GM23338 (cell line): ENCODE data around the gene LRATD1. TPM values are rescaled to one million over a fixed set of nuclear protein-coding genes. Genes with fewer than 3 reads are reported as not detected.
"Not testable (repeated sequence)": the region's sequence is repeated elsewhere in the genome, so short reads cannot be mapped to it uniquely, and the experiment has no call there.

Experiments
- ATAC-seq: fragments of 200-7000 bp; cut with Tn5 transposase; 3 replicates; pipeline ENCODE4 v1.9.1; 2020
- DNase-seq: peaks from one replicate; pipeline ENCODE4 v3.0.0-alpha.2; 2015; ENCODE audit warnings: low spot score
- H2AFZ ChIP-seq: fragments of 200-600 bp; sonication (generic); 2 replicates; pipeline ENCODE4 v1.8.0; 2016; ENCODE audit warnings: antibody characterized with exemption, mild to moderate bottlenecking, moderate library complexity
- H3F3A ChIP-seq: fragments of 200-600 bp; sonication (generic); replicated peaks from 2 replicates; pipeline ENCODE4 v1.8.0; 2017; ENCODE audit warnings: antibody characterized with exemption, mixed run types, low read depth
- H3K27ac ChIP-seq: fragments of 200-600 bp; sonication (generic); 2 replicates; pipeline ENCODE4 v1.6.1; 2016; ENCODE audit warnings: low read depth
- H3K27me3 ChIP-seq: fragments of 200-600 bp; sonication (generic); 2 replicates; pipeline ENCODE4 v1.8.0; 2016; ENCODE audit warnings: mild to moderate bottlenecking, mixed run types, moderate library complexity; ENCODE audit not compliant: insufficient read depth
- H3K36me3 ChIP-seq: fragments of 200-600 bp; sonication (generic); 2 replicates; pipeline ENCODE4 v1.8.0; 2016; ENCODE audit warnings: mild to moderate bottlenecking; ENCODE audit not compliant: insufficient read depth
- H3K4me1 ChIP-seq: fragments of 200-600 bp; sonication (generic); 2 replicates; pipeline ENCODE4 v1.8.0; 2016; ENCODE audit warnings: mild to moderate bottlenecking, moderate library complexity; ENCODE audit not compliant: insufficient read depth
- H3K4me2 ChIP-seq: fragments of 200-600 bp; sonication (generic); 2 replicates; pipeline ENCODE4 v1.7.1; 2017; ENCODE audit warnings: mixed run types
- H3K4me3 ChIP-seq: fragments of 200-600 bp; sonication (generic); 2 replicates; pipeline ENCODE4 v1.6.1; 2016; ENCODE audit warnings: mixed run types
- H3K79me2 ChIP-seq: fragments of 200-600 bp; sonication (generic); replicated peaks from 2 replicates; pipeline ENCODE4 v1.8.0; 2017; ENCODE audit warnings: mild to moderate bottlenecking; ENCODE audit not compliant: insufficient read depth
- H3K9me2 ChIP-seq: fragments of 200-600 bp; sonication (generic); 2 replicates; pipeline ENCODE4 v1.8.0; 2017; ENCODE audit not compliant: insufficient read depth
- H4K20me1 ChIP-seq: fragments of 200-600 bp; sonication (generic); replicated peaks from 2 replicates; pipeline ENCODE4 v1.8.0; 2017; ENCODE audit warnings: mild to moderate bottlenecking; ENCODE audit not compliant: insufficient read depth
- H3K27ac Mint-ChIP-seq: 2 replicates; pipeline ENCODE4 v1.8.0; 2020; ENCODE audit warnings: inconsistent platforms, mild to moderate bottlenecking, moderate library complexity, mixed read lengths
- H3K27me3 Mint-ChIP-seq: 3 replicates; pipeline ENCODE4 v1.8.0; 2022; ENCODE audit warnings: low read depth, mild to moderate bottlenecking, moderate library complexity, mixed read lengths, inconsistent platforms; ENCODE audit not compliant: insufficient read depth, poor library complexity
- H3K36me3 Mint-ChIP-seq: 3 replicates; pipeline ENCODE4 v1.8.0; 2021; ENCODE audit warnings: low read depth, mild to moderate bottlenecking, inconsistent platforms, moderate library complexity, mixed read lengths
- H3K4me1 Mint-ChIP-seq: 3 replicates; pipeline ENCODE4 v1.8.0; 2020; ENCODE audit warnings: mild to moderate bottlenecking, inconsistent platforms, mixed read lengths
- H3K4me3 Mint-ChIP-seq: 3 replicates; pipeline ENCODE4 v1.8.0; 2021; ENCODE audit warnings: moderate library complexity, mild to moderate bottlenecking, inconsistent platforms, mixed read lengths
- H3K9me3 Mint-ChIP-seq: 3 replicates; pipeline ENCODE4 v1.8.0; 2020; ENCODE audit warnings: moderate library complexity, mild to moderate bottlenecking, inconsistent platforms, mixed read lengths
- CREB1 ChIP-seq: fragments of 250-450 bp; sonication (Bioruptor Pico); IDR thresholded peaks from 2 replicates; pipeline ENCODE4 v1.5.0; 2020; ENCODE audit warnings: low read depth, mild to moderate bottlenecking, moderate library complexity
- EZH2 ChIP-seq: fragments of 200-600 bp; sonication (generic); IDR thresholded peaks from one replicate; pipeline ENCODE4 v1.8.0; 2017; ENCODE audit warnings: antibody characterized with exemption, mild to moderate bottlenecking, low read depth; ENCODE audit not compliant: unreplicated experiment
- EZH2phosphoT487 ChIP-seq: fragments of 200-600 bp; sonication (generic); IDR thresholded peaks from one replicate; pipeline ENCODE4 v1.8.1; 2018; ENCODE audit warnings: antibody characterized with exemption; ENCODE audit not compliant: unreplicated experiment
- POLR2AphosphoS5 ChIP-seq: IDR thresholded peaks from 2 replicates; pipeline ENCODE4 v1.6.1; 2016; ENCODE audit warnings: antibody characterized with exemption, low read depth
- STAT1 ChIP-seq: IDR thresholded peaks from one replicate; pipeline ENCODE4 v1.6.1; 2016; ENCODE audit warnings: antibody characterized with exemption; ENCODE audit not compliant: unreplicated experiment
- ZNF114 ChIP-seq: fragments of 250-450 bp; sonication (Bioruptor Pico); IDR thresholded peaks from 2 replicates; pipeline ENCODE4 v1.5.0; 2020; ENCODE audit warnings: mild to moderate bottlenecking, moderate library complexity
- ZNF331 ChIP-seq: fragments of 250-450 bp; sonication (Bioruptor Pico); IDR thresholded peaks from 2 replicates; pipeline ENCODE4 v1.5.0; 2020; ENCODE audit warnings: low read depth, mild to moderate bottlenecking, moderate library complexity
- polyA plus RNA-seq: library from polyadenylated mRNA; unstranded; fragments of >200 nt; fragmentation: Nextera tagmentation; extraction: Ambion mirVana; gene quantifications from 2 replicates; pipeline ENCODE4 v1.2.1, GENCODE V29; 2016
- total RNA-seq: library from RNA; depleted of rRNA; stranded (reverse); fragments of >200 nt; shearing (Covaris generic); gene quantifications from 2 replicates; pipeline ENCODE4 v1.2.3, GENCODE V29; 2014
- TF ChIP-seq, protein P1 (sequence below): fragments of 250-450 bp; sonication (Bioruptor Pico); IDR thresholded peaks from 2 replicates; pipeline ENCODE4 v1.5.0; 2020; ENCODE audit warnings: mild to moderate bottlenecking, moderate library complexity
- TF ChIP-seq, protein P2 (sequence below), 2 experiments: fragments of 200-600 bp in 1 of 2; sonication (generic) in 1 of 2; conservative IDR thresholded peaks; 2 replicates each; pipeline versions ENCODE4 v1.5.1 to v1.6.1; 2016 to 2017; ENCODE audit warnings: antibody characterized with exemption in 2 of 2, low read depth in 2 of 2, mild to moderate bottlenecking in 2 of 2, moderate library complexity in 1 of 2

The LRATD1 gene
- total and polyA plus RNA-seq, 2 experiments from 2014 or later, result 2.7 to 5.7 TPM

DNA sequence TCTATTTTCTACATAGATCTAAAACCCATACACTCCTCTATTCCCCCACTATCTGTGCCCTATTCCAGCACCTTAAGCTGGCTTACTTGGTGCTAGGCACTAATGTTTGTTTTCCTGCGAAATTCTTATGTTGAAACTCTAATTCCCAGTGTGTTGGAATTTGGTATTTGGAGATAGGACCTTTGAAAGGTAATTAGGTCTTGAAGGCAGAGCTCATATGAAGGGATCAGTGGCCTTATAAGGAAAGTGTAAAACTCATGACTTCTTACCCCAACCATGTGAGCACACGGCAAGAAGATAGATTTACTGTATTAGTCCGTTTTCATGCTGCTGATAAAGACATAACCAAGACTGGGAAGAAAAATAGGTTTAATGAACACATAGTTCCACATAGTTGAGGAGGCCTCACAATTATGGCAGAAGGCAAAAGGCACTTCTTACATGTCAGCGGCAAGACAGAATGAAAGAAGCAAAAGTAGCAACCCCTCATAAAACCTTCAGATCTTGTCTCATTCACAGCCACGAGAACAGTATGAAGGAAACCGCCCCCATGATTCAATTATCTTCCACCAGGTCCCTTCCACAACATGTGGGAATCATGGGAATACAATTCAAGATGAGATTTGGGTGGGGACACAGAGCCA lies 10.5 kb upstream of the LRATD1 start (continued):
- TF ChIP-seq, protein P1, sequence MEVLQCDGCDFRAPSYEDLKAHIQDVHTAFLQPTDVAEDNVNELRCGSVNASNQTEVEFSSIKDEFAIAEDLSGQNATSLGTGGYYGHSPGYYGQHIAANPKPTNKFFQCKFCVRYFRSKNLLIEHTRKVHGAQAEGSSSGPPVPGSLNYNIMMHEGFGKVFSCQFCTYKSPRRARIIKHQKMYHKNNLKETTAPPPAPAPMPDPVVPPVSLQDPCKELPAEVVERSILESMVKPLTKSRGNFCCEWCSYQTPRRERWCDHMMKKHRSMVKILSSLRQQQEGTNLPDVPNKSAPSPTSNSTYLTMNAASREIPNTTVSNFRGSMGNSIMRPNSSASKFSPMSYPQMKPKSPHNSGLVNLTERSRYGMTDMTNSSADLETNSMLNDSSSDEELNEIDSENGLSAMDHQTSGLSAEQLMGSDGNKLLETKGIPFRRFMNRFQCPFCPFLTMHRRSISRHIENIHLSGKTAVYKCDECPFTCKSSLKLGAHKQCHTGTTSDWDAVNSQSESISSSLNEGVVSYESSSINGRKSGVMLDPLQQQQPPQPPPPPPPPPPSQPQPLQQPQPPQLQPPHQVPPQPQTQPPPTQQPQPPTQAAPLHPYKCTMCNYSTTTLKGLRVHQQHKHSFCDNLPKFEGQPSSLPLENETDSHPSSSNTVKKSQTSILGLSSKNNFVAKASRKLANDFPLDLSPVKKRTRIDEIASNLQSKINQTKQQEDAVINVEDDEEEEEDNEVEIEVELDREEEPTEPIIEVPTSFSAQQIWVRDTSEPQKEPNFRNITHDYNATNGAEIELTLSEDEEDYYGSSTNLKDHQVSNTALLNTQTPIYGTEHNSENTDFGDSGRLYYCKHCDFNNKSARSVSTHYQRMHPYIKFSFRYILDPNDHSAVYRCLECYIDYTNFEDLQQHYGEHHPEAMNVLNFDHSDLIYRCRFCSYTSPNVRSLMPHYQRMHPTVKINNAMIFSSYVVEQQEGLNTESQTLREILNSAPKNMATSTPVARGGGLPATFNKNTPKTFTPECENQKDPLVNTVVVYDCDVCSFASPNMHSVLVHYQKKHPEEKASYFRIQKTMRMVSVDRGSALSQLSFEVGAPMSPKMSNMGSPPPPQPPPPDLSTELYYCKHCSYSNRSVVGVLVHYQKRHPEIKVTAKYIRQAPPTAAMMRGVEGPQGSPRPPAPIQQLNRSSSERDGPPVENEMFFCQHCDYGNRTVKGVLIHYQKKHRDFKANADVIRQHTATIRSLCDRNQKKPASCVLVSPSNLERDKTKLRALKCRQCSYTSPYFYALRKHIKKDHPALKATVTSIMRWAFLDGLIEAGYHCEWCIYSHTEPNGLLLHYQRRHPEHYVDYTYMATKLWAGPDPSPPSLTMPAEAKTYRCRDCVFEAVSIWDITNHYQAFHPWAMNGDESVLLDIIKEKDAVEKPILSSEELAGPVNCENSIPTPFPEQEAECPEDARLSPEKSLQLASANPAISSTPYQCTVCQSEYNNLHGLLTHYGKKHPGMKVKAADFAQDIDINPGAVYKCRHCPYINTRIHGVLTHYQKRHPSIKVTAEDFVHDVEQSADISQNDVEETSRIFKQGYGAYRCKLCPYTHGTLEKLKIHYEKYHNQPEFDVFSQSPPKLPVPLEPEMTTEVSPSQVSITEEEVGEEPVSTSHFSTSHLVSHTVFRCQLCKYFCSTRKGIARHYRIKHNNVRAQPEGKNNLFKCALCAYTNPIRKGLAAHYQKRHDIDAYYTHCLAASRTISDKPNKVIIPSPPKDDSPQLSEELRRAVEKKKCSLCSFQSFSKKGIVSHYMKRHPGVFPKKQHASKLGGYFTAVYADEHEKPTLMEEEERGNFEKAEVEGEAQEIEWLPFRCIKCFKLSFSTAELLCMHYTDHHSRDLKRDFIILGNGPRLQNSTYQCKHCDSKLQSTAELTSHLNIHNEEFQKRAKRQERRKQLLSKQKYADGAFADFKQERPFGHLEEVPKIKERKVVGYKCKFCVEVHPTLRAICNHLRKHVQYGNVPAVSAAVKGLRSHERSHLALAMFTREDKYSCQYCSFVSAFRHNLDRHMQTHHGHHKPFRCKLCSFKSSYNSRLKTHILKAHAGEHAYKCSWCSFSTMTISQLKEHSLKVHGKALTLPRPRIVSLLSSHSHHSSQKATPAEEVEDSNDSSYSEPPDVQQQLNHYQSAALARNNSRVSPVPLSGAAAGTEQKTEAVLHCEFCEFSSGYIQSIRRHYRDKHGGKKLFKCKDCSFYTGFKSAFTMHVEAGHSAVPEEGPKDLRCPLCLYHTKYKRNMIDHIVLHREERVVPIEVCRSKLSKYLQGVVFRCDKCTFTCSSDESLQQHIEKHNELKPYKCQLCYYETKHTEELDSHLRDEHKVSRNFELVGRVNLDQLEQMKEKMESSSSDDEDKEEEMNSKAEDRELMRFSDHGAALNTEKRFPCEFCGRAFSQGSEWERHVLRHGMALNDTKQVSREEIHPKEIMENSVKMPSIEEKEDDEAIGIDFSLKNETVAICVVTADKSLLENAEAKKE (CRISPR knock-in tag), result no peak
- TF ChIP-seq EZH2phosphoT487 (no peak), STAT1 (no peak), ZNF331 (CRISPR knock-in tag) (no peak), POLR2AphosphoS5 (no peak), ZNF114 (CRISPR knock-in tag) (no peak), EZH2 (no peak), CREB1 (CRISPR knock-in tag) (no peak)
- TF ChIP-seq, protein P2, sequence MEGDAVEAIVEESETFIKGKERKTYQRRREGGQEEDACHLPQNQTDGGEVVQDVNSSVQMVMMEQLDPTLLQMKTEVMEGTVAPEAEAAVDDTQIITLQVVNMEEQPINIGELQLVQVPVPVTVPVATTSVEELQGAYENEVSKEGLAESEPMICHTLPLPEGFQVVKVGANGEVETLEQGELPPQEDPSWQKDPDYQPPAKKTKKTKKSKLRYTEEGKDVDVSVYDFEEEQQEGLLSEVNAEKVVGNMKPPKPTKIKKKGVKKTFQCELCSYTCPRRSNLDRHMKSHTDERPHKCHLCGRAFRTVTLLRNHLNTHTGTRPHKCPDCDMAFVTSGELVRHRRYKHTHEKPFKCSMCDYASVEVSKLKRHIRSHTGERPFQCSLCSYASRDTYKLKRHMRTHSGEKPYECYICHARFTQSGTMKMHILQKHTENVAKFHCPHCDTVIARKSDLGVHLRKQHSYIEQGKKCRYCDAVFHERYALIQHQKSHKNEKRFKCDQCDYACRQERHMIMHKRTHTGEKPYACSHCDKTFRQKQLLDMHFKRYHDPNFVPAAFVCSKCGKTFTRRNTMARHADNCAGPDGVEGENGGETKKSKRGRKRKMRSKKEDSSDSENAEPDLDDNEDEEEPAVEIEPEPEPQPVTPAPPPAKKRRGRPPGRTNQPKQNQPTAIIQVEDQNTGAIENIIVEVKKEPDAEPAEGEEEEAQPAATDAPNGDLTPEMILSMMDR (conservative IDR thresholded peaks at IDR 0.05; ENCODE audit: low read depth in 2 of 2), result no peak

DNA sequence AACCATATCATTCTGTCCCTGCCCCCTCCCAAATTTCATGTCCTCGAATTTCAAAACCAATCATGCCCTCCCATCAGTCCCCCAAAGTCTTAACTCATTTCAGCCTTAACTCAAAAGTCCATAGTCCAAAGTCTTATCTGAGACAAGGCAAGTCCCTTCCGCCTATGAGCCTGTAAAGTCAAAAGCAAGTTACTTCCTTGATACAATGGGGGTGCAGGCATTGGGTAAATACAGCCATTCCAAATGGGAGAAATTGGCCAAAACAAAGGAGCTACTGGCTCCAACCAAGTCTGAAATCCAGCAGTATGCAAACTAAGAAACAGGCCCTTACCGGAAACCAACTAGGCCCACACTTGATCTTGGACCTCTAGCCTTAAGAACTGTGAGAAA lies 10.0 kb upstream of the LRATD1 start:
- H3K27me3 ChIP-seq, H4K20me1 ChIP-seq, H3K27ac Mint-ChIP-seq, H3K27ac ChIP-seq, H3K4me3 Mint-ChIP-seq, H3K36me3 Mint-ChIP-seq, H3K4me1 ChIP-seq, H3K79me2 ChIP-seq, H3F3A ChIP-seq, ATAC-seq, DNase-seq, H3K9me2 ChIP-seq, H3K27me3 Mint-ChIP-seq, H3K4me2 ChIP-seq, H3K4me1 Mint-ChIP-seq, H3K36me3 ChIP-seq, H2AFZ ChIP-seq, H3K9me3 Mint-ChIP-seq, H3K4me3 ChIP-seq: not testable (repeated sequence)
